ENCODE data around the gene CAST.

- TF ChIP-seq POLR2A (IDR thresholded peaks at IDR 0.05; ENCODE audit: low read depth, low read length) (no peak), POLR2AphosphoS5 (IDR thresholded peaks at IDR 0.05; ENCODE audit: low read depth, low read length) (no peak), TAF1 (IDR thresholded peaks at IDR 0.05; ENCODE audit: low read depth, low read length) (no peak), SPI1 (IDR thresholded peaks at IDR 0.05; ENCODE audit: low read depth, low read length) (no peak), POU2F2 (IDR thresholded peaks at IDR 0.05; ENCODE audit: low read depth, low read length) (no peak), PAX5 (IDR thresholded peaks at IDR 0.05; ENCODE audit: insufficient read depth, low read length, severe bottlenecking) (no peak)
Observed at GRCh38 chr5:96761618-96762017, 99.4 kb downstream of the CAST start.

Measured in GM12891 (cell line).